HG03558 (cell line): ENCODE data around the gene LAG3.

ENCODE experiments used
- ATAC-seq: cut with Tn5 transposase; IDR thresholded peaks from one replicate; pipeline ENCODE4 v1.9.1; 2021; ENCODE audit warnings: moderate number of reproducible peaks; ENCODE audit not compliant: unreplicated experiment; ENCODE audit errors: extremely low read depth

The LAG3 gene

GRCh38 chr12:6786416-6787094 is 14.2 kb downstream of the LAG3 start:
- ATAC-seq = no peak

- no peak for ATAC-seq
Measured at GRCh38 chr12:6787309-6787708, 15.0 kb downstream of the LAG3 start.

GRCh38 chr12:6788972-6789924 is 16.9 kb downstream of the LAG3 start, which contains the start of gene CD4:
Gene CD4, plus strand, starts transcription at chr12:6789528. Its CDS starts 10,611 bp downstream, at chr12:6800139.
- no peak for ATAC-seq

GRCh38 chr12:6790496-6791150 is 18.3 kb downstream of the LAG3 start:
- no peak for ATAC-seq

GRCh38 chr12:6791931-6792520 is 19.7 kb downstream of the LAG3 start:
- ATAC-seq = no peak

GRCh38 chr12:6792522-6793201 is 20.3 kb downstream of the LAG3 start:
- ATAC-seq = no peak

- no peak for ATAC-seq
Measured at GRCh38 chr12:6795088-6795487, 22.8 kb downstream of the LAG3 start.

GRCh38 chr12:6796576-6796975 is 24.3 kb downstream of the LAG3 start:
- no peak for ATAC-seq

GRCh38 chr12:6799147-6799546 is 26.8 kb downstream of the LAG3 start:
- no peak for ATAC-seq

- ATAC-seq = no peak
Measured at GRCh38 chr12:6807170-6807569, 34.9 kb downstream of the LAG3 start.

- ATAC-seq = no peak
Measured at GRCh38 chr12:6809056-6809455, 36.7 kb downstream of the LAG3 start.

- no peak for ATAC-seq
Measured at GRCh38 chr12:6810758-6811157, 38.4 kb downstream of the LAG3 start.

GRCh38 chr12:6813363-6813762 is 41.0 kb downstream of the LAG3 start:
- ATAC-seq = no peak

- ATAC-seq = no peak
Measured at GRCh38 chr12:6816598-6816997, 44.3 kb downstream of the LAG3 start.

GRCh38 chr12:6817098-6817497 is 44.8 kb downstream of the LAG3 start:
- no peak for ATAC-seq

- ATAC-seq = no peak
Measured at GRCh38 chr12:6817662-6818157, 45.4 kb downstream of the LAG3 start.

- ATAC-seq = no peak
Measured at GRCh38 chr12:6818222-6818621, 45.9 kb downstream of the LAG3 start.

GRCh38 chr12:6818645-6819044 is 46.3 kb downstream of the LAG3 start:
- ATAC-seq = no peak

- ATAC-seq = no peak
Measured at GRCh38 chr12:6819106-6820030, 47.0 kb downstream of the LAG3 start.
